VCaP (cell line): Measurements from ENCODE around the gene SYT1.

ENCODE experiments used
- H3K27ac ChIP-seq: fragments of 450-650 bp; 2 replicates; pipeline ENCODE4 v1.5.1; 2017
- CTCF ChIP-seq: fragments of 450-650 bp; conservative IDR thresholded peaks from 2 replicates; pipeline ENCODE4 v1.5.1; 2017; ENCODE audit warnings: mild to moderate bottlenecking, moderate library complexity

The SYT1 gene

GRCh38 chr12:78891646-78892353, 27.2 kb downstream of the SYT1 start:
- no peak overlapping the region for H3K27ac ChIP-seq
- no peak for TF ChIP-seq CTCF

- no peak for TF ChIP-seq CTCF
- no peak overlapping the region for H3K27ac ChIP-seq
Measured at GRCh38 chr12:78898416-78898815, 33.8 kb downstream of the SYT1 start.

GRCh38 chr12:78914859-78915331, 50.3 kb downstream of the SYT1 start:
- TF ChIP-seq CTCF = no peak
- no peak overlapping the region for H3K27ac ChIP-seq

GRCh38 chr12:78916845-78917480, 52.4 kb downstream of the SYT1 start:
- TF ChIP-seq CTCF = no peak
- H3K27ac ChIP-seq = no peak overlapping the region

- TF ChIP-seq CTCF = no peak
- H3K27ac ChIP-seq = no peak overlapping the region
Measured at GRCh38 chr12:78917513-78917912, 52.9 kb downstream of the SYT1 start.

GRCh38 chr12:78918268-78918667, 53.7 kb downstream of the SYT1 start:
- H3K27ac ChIP-seq = no peak overlapping the region
- no peak for TF ChIP-seq CTCF

GRCh38 chr12:78928200-78929074, 63.9 kb downstream of the SYT1 start:
- TF ChIP-seq CTCF = no peak
- H3K27ac ChIP-seq = no peak overlapping the region
